22Rv1 (cell line): ENCODE measurements around the gene SPACA9.

Experiments used
- CTCF ChIP-seq: fragments of 450-650 bp; IDR thresholded peaks from 2 replicates; pipeline ENCODE4 v1.5.1; 2017; ENCODE audit warnings: mild to moderate bottlenecking
- ZFX ChIP-seq: fragments of 450-650 bp; IDR thresholded peaks from 2 replicates; pipeline ENCODE4 v1.6.1; 2017; ENCODE audit warnings: antibody characterized with exemption, borderline replicate concordance

GRCh38 chr9:132840980-132841379 is 37.7 kb upstream of the SPACA9 start:
- no peak for TF ChIP-seq CTCF
- TF ChIP-seq ZFX: no peak
